IPS-20b (cell line): ENCODE data around the gene SLC8A1.

Source experiments
- H3K27ac ChIP-seq: one replicate; pipeline ENCODE4 v1.5.1; 2013; ENCODE audit warnings: low read length
- H3K27me3 ChIP-seq: 2 replicates; pipeline ENCODE4 v1.6.1; 2013; ENCODE audit warnings: mild to moderate bottlenecking, low read length, inconsistent platforms; ENCODE audit not compliant: insufficient read depth
- H3K36me3 ChIP-seq: 2 replicates; pipeline ENCODE4 v1.6.1; 2013; ENCODE audit warnings: low read depth, mild to moderate bottlenecking, inconsistent platforms, low read length, moderate library complexity; ENCODE audit not compliant: insufficient read depth
- H3K4me1 ChIP-seq: 2 replicates; pipeline ENCODE4 v1.6.1; 2013; ENCODE audit warnings: mild to moderate bottlenecking, control low read depth, inconsistent platforms, low read length, moderate library complexity; ENCODE audit not compliant: insufficient read depth
- H3K4me3 ChIP-seq: 2 replicates; pipeline ENCODE4 v1.5.1; 2013; ENCODE audit warnings: mild to moderate bottlenecking, low read length, inconsistent platforms
- H3K9ac ChIP-seq: 2 replicates; pipeline ENCODE4 v1.6.1; 2013; ENCODE audit warnings: low read depth, mild to moderate bottlenecking, inconsistent platforms, low read length, moderate library complexity
- H3K9me3 ChIP-seq: 2 replicates; pipeline ENCODE4 v1.6.1; 2013; ENCODE audit warnings: mild to moderate bottlenecking, low read depth, low read length, inconsistent platforms; ENCODE audit not compliant: insufficient read depth

The SLC8A1 gene

GRCh38 chr2:40257340-40258134 is 194.4 kb downstream of the SLC8A1 start:
- H3K4me1 ChIP-seq: peaks cover 9% of the 10 kb centered on the region; the same call in 1 of the 2 replicates
- H3K36me3 ChIP-seq: no peaks in the 10 kb centered on the region
- no peak overlapping the region for H3K4me3 ChIP-seq
- H3K9ac ChIP-seq: no peak overlapping the region
- no peaks in the 10 kb centered on the region for H3K27me3 ChIP-seq
- no peak overlapping the region for H3K27ac ChIP-seq
- no peaks in the 10 kb centered on the region for H3K9me3 ChIP-seq

GRCh38 chr2:40256649-40257048 is 195.2 kb downstream of the SLC8A1 start:
- H3K9ac ChIP-seq: no peak overlapping the region
- H3K27ac ChIP-seq: no peak overlapping the region
- no peak overlapping the region for H3K4me3 ChIP-seq
- no peaks in the 10 kb centered on the region for H3K9me3 ChIP-seq
- H3K27me3 ChIP-seq: no peaks in the 10 kb centered on the region
- H3K36me3 ChIP-seq: no peaks in the 10 kb centered on the region
- H3K4me1 ChIP-seq: peaks cover 9% of the 10 kb centered on the region; the same call in 1 of the 2 replicates

GRCh38 chr2:40256008-40256407 is 195.9 kb downstream of the SLC8A1 start:
- H3K36me3 ChIP-seq: no peaks in the 10 kb centered on the region
- H3K27ac ChIP-seq: no peak overlapping the region

GRCh38 chr2:40255103-40255502 is 196.8 kb downstream of the SLC8A1 start:
- Histone ChIP-seq H3K9ac (no peak overlapping the region), H3K27ac (no peak overlapping the region), H3K36me3 (no peaks in the 10 kb centered on the region), H3K27me3 (no peaks in the 10 kb centered on the region), H3K4me1 (peaks cover 13% of the 10 kb centered on the region; the same call in 1 of the 2 replicates), H3K4me3 (no peak overlapping the region), H3K9me3 (no peaks in the 10 kb centered on the region)

More at GRCh38 chr2:40256008-40256407, 195.9 kb downstream of the SLC8A1 start:
- Histone ChIP-seq H3K4me3 (no peak overlapping the region), H3K9me3 (no peaks in the 10 kb centered on the region), H3K27me3 (no peaks in the 10 kb centered on the region), H3K9ac (no peak overlapping the region), H3K4me1 (peaks cover 13% of the 10 kb centered on the region; the same call in 1 of the 2 replicates)

GRCh38 chr2:40254611-40255010 is 197.3 kb downstream of the SLC8A1 start:
- Histone ChIP-seq H3K4me3 (no peak overlapping the region), H3K36me3 (no peaks in the 10 kb centered on the region), H3K27ac (no peak overlapping the region), H3K9ac (no peak overlapping the region), H3K4me1 (peaks cover 13% of the 10 kb centered on the region; the same call in 1 of the 2 replicates), H3K27me3 (no peaks in the 10 kb centered on the region), H3K9me3 (no peaks in the 10 kb centered on the region)

- H3K9me3 ChIP-seq: no peaks in the 10 kb centered on the region
- no peaks in the 10 kb centered on the region for H3K27me3 ChIP-seq
- H3K9ac ChIP-seq: no peak overlapping the region
- H3K36me3 ChIP-seq: no peaks in the 10 kb centered on the region
- H3K27ac ChIP-seq: no peak overlapping the region
- no peak overlapping the region for H3K4me3 ChIP-seq
- H3K4me1 ChIP-seq: 0 out of 2 replicates have a peak, but pooled peaks cover 9% of the 10 kb centered on the region
These were observed 200.8 kb downstream of the SLC8A1 start for GRCh38 chr2:40251137-40251536.

- Histone ChIP-seq H3K36me3 (no peaks in the 10 kb centered on the region), H3K27ac (no peak overlapping the region), H3K9me3 (no peaks in the 10 kb centered on the region), H3K4me1 (peaks cover 5% of the 10 kb centered on the region; the same call in 1 of the 2 replicates), H3K27me3 (no peaks in the 10 kb centered on the region), H3K4me3 (no peak overlapping the region), H3K9ac (no peak overlapping the region)
These were observed 202.3 kb downstream of the SLC8A1 start for GRCh38 chr2:40249577-40249976.

- H3K4me1 ChIP-seq: peaks cover 17% of the 10 kb centered on the region
- H3K27ac ChIP-seq: no peak overlapping the region
- no peaks in the 10 kb centered on the region for H3K36me3 ChIP-seq
- H3K27me3 ChIP-seq: no peaks in the 10 kb centered on the region
- no peak overlapping the region for H3K4me3 ChIP-seq
- no peaks in the 10 kb centered on the region for H3K9me3 ChIP-seq
- H3K9ac ChIP-seq: no peak overlapping the region
These were observed 203.6 kb downstream of the SLC8A1 start for GRCh38 chr2:40248294-40248693.

GRCh38 chr2:40244675-40245074 is 207.2 kb downstream of the SLC8A1 start:
- H3K4me3 ChIP-seq: no peak overlapping the region
- no peaks in the 10 kb centered on the region for H3K27me3 ChIP-seq
- no peak overlapping the region; the same call in 1 of the 2 replicates for H3K9ac ChIP-seq
- H3K9me3 ChIP-seq: no peaks in the 10 kb centered on the region
- peaks cover 28% of the 10 kb centered on the region for H3K4me1 ChIP-seq
- no peak overlapping the region for H3K27ac ChIP-seq
- no peaks in the 10 kb centered on the region for H3K36me3 ChIP-seq

- Histone ChIP-seq H3K4me3 (no peak overlapping the region), H3K9ac (no peak overlapping the region; the same call in 1 of the 2 replicates), H3K9me3 (no peaks in the 10 kb centered on the region), H3K4me1 (peaks cover 28% of the 10 kb centered on the region), H3K36me3 (no peaks in the 10 kb centered on the region), H3K27me3 (no peaks in the 10 kb centered on the region), H3K27ac (no peak overlapping the region)
These were observed 207.6 kb downstream of the SLC8A1 start for GRCh38 chr2:40244251-40244650.

GRCh38 chr2:40243581-40244187 is 208.2 kb downstream of the SLC8A1 start:
- Histone ChIP-seq H3K36me3 (no peaks in the 10 kb centered on the region), H3K27ac (no peak overlapping the region), H3K9me3 (no peaks in the 10 kb centered on the region), H3K4me1 (peaks cover 28% of the 10 kb centered on the region), H3K9ac (no peak overlapping the region; the same call in 1 of the 2 replicates), H3K4me3 (no peak overlapping the region), H3K27me3 (no peaks in the 10 kb centered on the region)

- Histone ChIP-seq H3K27ac (no peak overlapping the region), H3K4me1 (peaks cover 28% of the 10 kb centered on the region), H3K9me3 (no peaks in the 10 kb centered on the region; the same call in 1 of the 2 replicates)
These were observed 209.6 kb downstream of the SLC8A1 start for GRCh38 chr2:40242315-40242714.

More at GRCh38 chr2:40242315-40242714, 209.6 kb downstream of the SLC8A1 start:
- Histone ChIP-seq H3K36me3 (no peaks in the 10 kb centered on the region), H3K27me3 (no peaks in the 10 kb centered on the region), H3K9ac (no peak overlapping the region), H3K4me3 (peak overlapping the region; percentile 16; the same call in 1 of the 2 replicates)
